ENCODE measurements around the gene GOLGA6D. TPM values are rescaled to one million over a fixed set of nuclear protein-coding genes. Genes with fewer than 3 reads are reported as not detected.
A peak's percentile ranks its signal among the peaks of the same experiment; 100 is the strongest.
"Not testable (repeated sequence)": the region's sequence is repeated elsewhere in the genome, so short reads cannot be mapped to it uniquely, and the experiment has no call there.

GOLGA6D gene
- 0.28 and 1.1 TPM in 2 replicates for total RNA-seq (2014; rRNA removed; shearing (Covaris generic))

GRCh38 chr15:75282572-75282971 lies at the start of gene GOLGA6D:
Gene GOLGA6D, plus strand, starts transcription at chr15:75282835. Its CDS starts 41 bp downstream, at chr15:75282876.
- DNase-seq; H3K36me3 ChIP-seq (replicated peaks; ENCODE audit: control insufficient read depth, insufficient read depth, low read length); H3K27me3 ChIP-seq (ENCODE audit: control insufficient read depth, insufficient read depth, low read length); H3K4me3 ChIP-seq (ENCODE audit: insufficient read depth, low read depth, low read length): not testable (repeated sequence)

- DNase-seq = peak; percentile 36
- Histone ChIP-seq H3K27me3 (ENCODE audit: control insufficient read depth, insufficient read depth, low read length) (no peaks in the 10 kb centered on the region; the same call in 1 of the 2 replicates), H3K4me3 (ENCODE audit: insufficient read depth, low read depth, low read length) (no peak overlapping the region), H3K36me3 (replicated peaks; ENCODE audit: control insufficient read depth, insufficient read depth, low read length) (no peaks in the 10 kb centered on the region)
These were observed 49.0 kb upstream of the GOLGA6D start for GRCh38 chr15:75233504-75234190.

GRCh38 chr15:75234191-75234810 lies 48.3 kb upstream of the GOLGA6D start:
- H3K36me3 ChIP-seq (replicated peaks; ENCODE audit: control insufficient read depth, insufficient read depth, low read length) = no peaks in the 10 kb centered on the region
- H3K27me3 ChIP-seq (ENCODE audit: control insufficient read depth, insufficient read depth, low read length) = no peaks in the 10 kb centered on the region; the same call in 1 of the 2 replicates
- DNase-seq = peak; percentile 27
- H3K4me3 ChIP-seq (ENCODE audit: insufficient read depth, low read depth, low read length) = no peak overlapping the region

- Histone ChIP-seq H3K27me3 (ENCODE audit: control insufficient read depth, insufficient read depth, low read length) (no peaks in the 10 kb centered on the region; the same call in 1 of the 2 replicates), H3K4me3 (ENCODE audit: insufficient read depth, low read depth, low read length) (no peak overlapping the region), H3K36me3 (replicated peaks; ENCODE audit: control insufficient read depth, insufficient read depth, low read length) (no peaks in the 10 kb centered on the region)
- DNase-seq = peak; percentile 36
These were observed 47.5 kb upstream of the GOLGA6D start for GRCh38 chr15:75235051-75235673.

- H3K36me3 ChIP-seq (replicated peaks; ENCODE audit: control insufficient read depth, insufficient read depth, low read length) = no peaks in the 10 kb centered on the region
- DNase-seq = peak; percentile 31
- no peaks in the 10 kb centered on the region; the same call in 1 of the 2 replicates for H3K27me3 ChIP-seq (ENCODE audit: control insufficient read depth, insufficient read depth, low read length)
- no peak overlapping the region for H3K4me3 ChIP-seq (ENCODE audit: insufficient read depth, low read depth, low read length)
These were observed 46.6 kb upstream of the GOLGA6D start for GRCh38 chr15:75235760-75236729.

GRCh38 chr15:75237316-75237982 lies 45.2 kb upstream of the GOLGA6D start:
- no peaks in the 10 kb centered on the region; the same call in 1 of the 2 replicates for H3K27me3 ChIP-seq (ENCODE audit: control insufficient read depth, insufficient read depth, low read length)
- H3K36me3 ChIP-seq (replicated peaks; ENCODE audit: control insufficient read depth, insufficient read depth, low read length) = no peaks in the 10 kb centered on the region
- H3K4me3 ChIP-seq (ENCODE audit: insufficient read depth, low read depth, low read length) = no peak overlapping the region
- peak; percentile 59 for DNase-seq

GRCh38 chr15:75238150-75238549 lies 44.5 kb upstream of the GOLGA6D start:
- Histone ChIP-seq H3K4me3 (ENCODE audit: insufficient read depth, low read depth, low read length) (no peak overlapping the region), H3K27me3 (ENCODE audit: control insufficient read depth, insufficient read depth, low read length) (no peaks in the 10 kb centered on the region; the same call in 1 of the 2 replicates), H3K36me3 (replicated peaks; ENCODE audit: control insufficient read depth, insufficient read depth, low read length) (no peaks in the 10 kb centered on the region)
- DNase-seq = peak; percentile 26

- not testable (repeated sequence) for H3K4me3 ChIP-seq (ENCODE audit: insufficient read depth, low read depth, low read length); H3K36me3 ChIP-seq (replicated peaks; ENCODE audit: control insufficient read depth, insufficient read depth, low read length); DNase-seq; H3K27me3 ChIP-seq (ENCODE audit: control insufficient read depth, insufficient read depth, low read length)
These were observed 36.9 kb upstream of the GOLGA6D start for GRCh38 chr15:75245741-75246140.

- H3K36me3 ChIP-seq (replicated peaks; ENCODE audit: control insufficient read depth, insufficient read depth, low read length); DNase-seq; H3K4me3 ChIP-seq (ENCODE audit: insufficient read depth, low read depth, low read length); H3K27me3 ChIP-seq (ENCODE audit: control insufficient read depth, insufficient read depth, low read length): not testable (repeated sequence)
These were observed 33.6 kb upstream of the GOLGA6D start for GRCh38 chr15:75248991-75249390.

- Histone ChIP-seq H3K4me3 (ENCODE audit: insufficient read depth, low read depth, low read length) (no peak overlapping the region), H3K27me3 (ENCODE audit: control insufficient read depth, insufficient read depth, low read length) (no peaks in the 10 kb centered on the region), H3K36me3 (replicated peaks; ENCODE audit: control insufficient read depth, insufficient read depth, low read length) (no peaks in the 10 kb centered on the region)
- DNase-seq = no peak
These were observed 32.9 kb upstream of the GOLGA6D start for GRCh38 chr15:75249726-75250125.

- H3K27me3 ChIP-seq (ENCODE audit: control insufficient read depth, insufficient read depth, low read length) = not testable (repeated sequence)
These were observed 31.3 kb upstream of the GOLGA6D start for GRCh38 chr15:75251343-75251742.

GRCh38 chr15:75252285-75252684 lies 30.4 kb upstream of the GOLGA6D start:
- not testable (repeated sequence) for DNase-seq; H3K4me3 ChIP-seq (ENCODE audit: insufficient read depth, low read depth, low read length); H3K27me3 ChIP-seq (ENCODE audit: control insufficient read depth, insufficient read depth, low read length); H3K36me3 ChIP-seq (replicated peaks; ENCODE audit: control insufficient read depth, insufficient read depth, low read length)

More at GRCh38 chr15:75251343-75251742, 31.3 kb upstream of the GOLGA6D start:
- not testable (repeated sequence) for DNase-seq; H3K4me3 ChIP-seq (ENCODE audit: insufficient read depth, low read depth, low read length); H3K36me3 ChIP-seq (replicated peaks; ENCODE audit: control insufficient read depth, insufficient read depth, low read length)

- not testable (repeated sequence) for H3K27me3 ChIP-seq (ENCODE audit: control insufficient read depth, insufficient read depth, low read length); DNase-seq; H3K36me3 ChIP-seq (replicated peaks; ENCODE audit: control insufficient read depth, insufficient read depth, low read length); H3K4me3 ChIP-seq (ENCODE audit: insufficient read depth, low read depth, low read length)
These were observed 24.6 kb upstream of the GOLGA6D start, which contains the start of gene GOLGA6C for GRCh38 chr15:75258034-75258433. Gene GOLGA6C, plus strand, starts transcription at chr15:75258334. Its CDS starts 265 bp downstream, at chr15:75258599.
